GM12878 (cell line): Measurements from ENCODE around the gene BSPRY. TPM values are rescaled to one million over a fixed set of nuclear protein-coding genes. Genes with fewer than 3 reads are reported as not detected.

Experiments
- ATAC-seq: fragments of 200-7000 bp; cut with Tn5 transposase; 3 replicates; pipeline ENCODE4 v1.9.1; 2020; ENCODE audit warnings: mild to moderate bottlenecking, moderate library complexity
- BruUV-seq: library from RNA; stranded (reverse); fragments of 400-500 nt; replicated peaks from 2 replicates; lab custom pipeline; 2021; lab: Mats Ljungman, UMichigan
- CTCF ChIA-PET: fragments of 300-600 bp; sonication (Branson Sonifier 250); formaldehyde crosslinking; extraction: SDS; loops from one replicate; lab custom pipeline; 2021; ENCODE audit warnings: inconsistent platforms; lab: Yijun Ruan, JAX
- POLR2A ChIA-PET: fragments of 350-600 bp; formaldehyde crosslinking; extraction: SDS; loops from one replicate; lab custom pipeline; 2021; ENCODE audit warnings: inconsistent platforms; lab: Charles Lee
- RAD21 ChIA-PET: fragments of 300-600 bp; sonication (Branson Sonifier 250); formaldehyde crosslinking; loops from one replicate; lab custom pipeline; 2023; ENCODE audit warnings: antibody characterized with exemption; ENCODE audit not compliant: unreplicated experiment; lab: Charles Lee
- SMC1A ChIA-PET: fragments of 300-600 bp; sonication (Branson Sonifier 250); formaldehyde crosslinking; loops from one replicate; lab custom pipeline; 2023; ENCODE audit not compliant: unreplicated experiment, uncharacterized antibody; lab: Charles Lee
- DNase-seq: peaks from one replicate; pipeline ENCODE4 v3.0.0-alpha.2; 2011; ENCODE audit warnings: low read depth, low spot score
- FAIRE-seq: peaks from 3 replicates; lab custom pipeline; 2011; peaks lifted over from hg19 to GRCh38; lab: Jason Lieb, UNC
- H2AFZ ChIP-seq: 2 replicates; pipeline ENCODE4 v1.6.0; 2011; ENCODE audit warnings: low read depth, low read length, control low read depth; ENCODE audit not compliant: control insufficient read depth
- H3K27ac ChIP-seq: 2 replicates; pipeline ENCODE4 v1.5.1; 2011; ENCODE audit warnings: control low read depth; ENCODE audit not compliant: control insufficient read depth, insufficient read depth
- H3K27me3 ChIP-seq, 2 experiments: replicated peaks in 1 of 2; 2 replicates each; pipeline versions ENCODE4 v1.6.0 to v1.6.1; 2011; ENCODE audit warnings: low read length in 1 of 2; ENCODE audit not compliant: control insufficient read depth in 2 of 2, insufficient read depth in 2 of 2
- H3K36me3 ChIP-seq, 2 experiments: 2 replicates each; pipeline ENCODE4 v1.5.1; 2011; ENCODE audit warnings: low read length in 1 of 2; ENCODE audit not compliant: control insufficient read depth in 2 of 2, insufficient read depth in 2 of 2
- H3K4me1 ChIP-seq: 2 replicates; pipeline ENCODE4 v1.6.1; 2011; ENCODE audit warnings: mild to moderate bottlenecking, low read length, moderate library complexity, mixed read lengths; ENCODE audit not compliant: control insufficient read depth, insufficient read depth
- H3K4me2 ChIP-seq: 2 replicates; pipeline ENCODE4 v1.6.0; 2011; ENCODE audit warnings: control low read depth; ENCODE audit not compliant: control insufficient read depth, insufficient read depth
- H3K4me3 ChIP-seq: fragments of 200-600 bp; sonication (generic); 2 replicates; pipeline ENCODE4 v1.5.1; 2016
- H3K79me2 ChIP-seq: 2 replicates; pipeline ENCODE4 v1.6.0; 2011; ENCODE audit warnings: low read length; ENCODE audit not compliant: control insufficient read depth, insufficient read depth
- H3K9ac ChIP-seq: 2 replicates; pipeline ENCODE4 v1.8.0; 2011; ENCODE audit warnings: low read length, control low read depth, mixed read lengths; ENCODE audit not compliant: control insufficient read depth, insufficient read depth
- H3K9me3 ChIP-seq: replicated peaks from 3 replicates; pipeline ENCODE4 v1.5.1; 2011; ENCODE audit warnings: mild to moderate bottlenecking, low read length; ENCODE audit not compliant: control insufficient read depth, insufficient read depth
- H4K20me1 ChIP-seq: 2 replicates; pipeline ENCODE4 v1.6.0; 2011; ENCODE audit not compliant: control insufficient read depth, insufficient read depth
- ATF3 ChIP-seq: IDR thresholded peaks from 2 replicates; pipeline ENCODE4 v1.6.1; 2011; ENCODE audit warnings: low read depth, mild to moderate bottlenecking, low read length, moderate library complexity, borderline replicate concordance; ENCODE audit errors: extremely low read depth
- BACH1 ChIP-seq: fragments of 450-650 bp; IDR thresholded peaks from 2 replicates; pipeline ENCODE4 v1.6.1; 2017; ENCODE audit warnings: mild to moderate bottlenecking, borderline replicate concordance
- EZH2 ChIP-seq: IDR thresholded peaks from 2 replicates; pipeline ENCODE4 v1.6.1; 2012; ENCODE audit warnings: low read depth, mild to moderate bottlenecking, control low read depth, inconsistent platforms, low read length, borderline replicate concordance; ENCODE audit not compliant: control insufficient read depth
- PRDM15 ChIP-seq: fragments of 450-650 bp; formaldehyde crosslinking; IDR thresholded peaks from 2 replicates; pipeline ENCODE4 v1.4.0; 2020; ENCODE audit warnings: mild to moderate bottlenecking, moderate library complexity
- RFX5 ChIP-seq: IDR thresholded peaks from 2 replicates; pipeline ENCODE4 v1.6.1; 2011; ENCODE audit warnings: low read depth, low read length, improper control_type of control experiment
- SRF ChIP-seq, 2 experiments: IDR thresholded peaks; 2 replicates each; pipeline ENCODE4 v1.6.1; 2011; ENCODE audit warnings: low read depth in 2 of 2, low read length in 2 of 2, mild to moderate bottlenecking in 1 of 2, moderate library complexity in 1 of 2
- TCF3 ChIP-seq: IDR thresholded peaks from 2 replicates; pipeline ENCODE4 v1.6.1; 2012; ENCODE audit warnings: low read depth, mild to moderate bottlenecking, low read length, borderline replicate concordance; ENCODE audit not compliant: insufficient read depth
- USF1 ChIP-seq: IDR thresholded peaks from 2 replicates; pipeline ENCODE4 v1.6.1; 2011; ENCODE audit warnings: borderline replicate concordance, low read depth, mild to moderate bottlenecking, moderate library complexity, mixed read lengths, low read length; ENCODE audit not compliant: insufficient read depth; ENCODE audit errors: extremely low read length
- WRNIP1 ChIP-seq: IDR thresholded peaks from 2 replicates; pipeline ENCODE4 v1.6.1; 2011; ENCODE audit warnings: low read depth, low read length, improper control_type of control experiment, borderline replicate concordance
- ZBED1 ChIP-seq: IDR thresholded peaks from 2 replicates; pipeline ENCODE4 v1.6.1; 2016; ENCODE audit warnings: borderline replicate concordance
- ZNF24 ChIP-seq: fragments of 450-650 bp; IDR thresholded peaks from 2 replicates; pipeline ENCODE4 v1.6.1; 2017; ENCODE audit warnings: antibody characterized with exemption, mild to moderate bottlenecking
- ZZZ3 ChIP-seq: IDR thresholded peaks from 2 replicates; pipeline ENCODE4 v1.6.1; 2011; ENCODE audit warnings: low read depth; ENCODE audit not compliant: control insufficient read depth, insufficient read length
- WGBS: methylation state at CpG from one replicate; pipeline ENCODE4 v1.1.6; 2016; ENCODE audit warnings: low lambda C conversion rate; ENCODE audit not compliant: insufficient replicate concordance, insufficient coverage; ENCODE audit errors: missing lambda C conversion rate; 5-methylcytosine and 5-hydroxymethylcytosine counted together
- in situ Hi-C: fragments of 300-500 bp; cut with MboI; formaldehyde crosslinking; loops from 9 replicates; pipeline ENCODE4 v1.14.3; 2018; ENCODE audit warnings: mixed read lengths
- intact Hi-C: fragments of 100-400 bp; cut with micrococcal nuclease; formaldehyde crosslinking; loops from one replicate; pipeline ENCODE4 v1.14.2; 2022; ENCODE audit not compliant: unreplicated experiment
- polyA plus RNA-seq, 11 experiments: library from polyadenylated mRNA; depleted of rRNA in 4 of 11; unstranded in 6 of 11; stranded (reverse) in 5 of 11; fragments of >200 nt; fragmentation: Nextera tagmentation in 4 of 11; fragmentation: Illumina TruSeq in 1 of 11; extraction: Ambion mirVana in 4 of 11; extraction: Trizol in 1 of 11; gene quantifications; 1 replicate in 1 of 11; 2 replicates in 10 of 11; pipeline versions ENCODE4 v1.2.1 to v1.2.3, GENCODE V29; 2011 to 2016; ENCODE audit warnings: inconsistent platforms in 2 of 11, missing spikeins in 2 of 11, low read depth in 1 of 11
- total RNA-seq, 4 experiments: library from RNA; depleted of rRNA in 3 of 4; stranded (reverse); fragments of >200 nt in 3 of 4; fragmentation: Illumina TruSeq in 1 of 4; extraction: Trizol in 1 of 4; gene quantifications; 2 replicates each; pipeline versions ENCODE4 v1.2.1 to v1.2.3, GENCODE V29; 2013 to 2021

Gene BSPRY
- total and polyA plus RNA-seq, 10 of the 15 experiments (the other 5 are each of a cell fraction or from before 2014, with no cell fraction given), result 0.45 to 6.3 (median 4.1) TPM

GRCh38 chr9:113313261-113313660 lies 36.1 kb upstream of the BSPRY start:
- POLR2A ChIA-PET, result no interaction called here
- no TSS peak for BruUV-seq
- no peak overlapping the region for H3K4me3 ChIP-seq
- no peaks in the 10 kb centered on the region for H3K36me3 ChIP-seq
- DNase-seq (no peak), FAIRE-seq (no peak), ATAC-seq (no peak)
- no peak for TF ChIP-seq ATF3
- no peak for TF ChIP-seq SRF (IDR thresholded peaks at IDR 0.05; ENCODE audit: low read depth in 2 of 2, low read length in 2 of 2)
- TF ChIP-seq WRNIP1, result no peak
- TF ChIP-seq RFX5, result no peak
- TF ChIP-seq BACH1, result no peak
- no peak for TF ChIP-seq ZZZ3
- no peak for TF ChIP-seq PRDM15 (CRISPR knock-in tag)
- no peak for TF ChIP-seq USF1
- no peak for TF ChIP-seq ZBED1
- TF ChIP-seq ZNF24, result no peak
- TF ChIP-seq EZH2, result no peak
- TF ChIP-seq TCF3, result no peak
- no peak overlapping the region for H3K9ac ChIP-seq
- no peaks in the 10 kb centered on the region for H3K27me3 ChIP-seq
- RAD21 ChIA-PET, result no interaction called here
- in situ Hi-C loops, result no loop called here
- CTCF ChIA-PET, result no interaction called here
- no peaks in the 10 kb centered on the region for H3K79me2 ChIP-seq
- no peaks in the 10 kb centered on the region; the same call in 1 of the 2 replicates for H4K20me1 ChIP-seq
- H3K27ac ChIP-seq, result no peak overlapping the region
- WGBS, result 15% methylated on average over 5 of the region's 5 CpGs
- no peak overlapping the region for H3K4me2 ChIP-seq
- no peak overlapping the region for H2AFZ ChIP-seq
- SMC1A ChIA-PET, result interaction anchor here (0.8 kb wide), 2 partner anchors 14 to 95 kb away, joined by 3 read pairs; no protein-coding TSS in a partner anchor
- intact Hi-C loops, result no loop called here
- no peaks in the 10 kb centered on the region for H3K9me3 ChIP-seq
- no peaks in the 10 kb centered on the region for H3K4me1 ChIP-seq
